Globus pallidus (tissue), 1 donor: ENCODE data around the gene TNFSF10.
A peak's percentile ranks its signal among the peaks of the same experiment; 100 is the strongest.

Source experiments
- DNase-seq: peaks from one replicate; pipeline ENCODE4 v3.0.0-alpha.2; 2015; ENCODE audit warnings: low spot score

TNFSF10 gene

DNA sequence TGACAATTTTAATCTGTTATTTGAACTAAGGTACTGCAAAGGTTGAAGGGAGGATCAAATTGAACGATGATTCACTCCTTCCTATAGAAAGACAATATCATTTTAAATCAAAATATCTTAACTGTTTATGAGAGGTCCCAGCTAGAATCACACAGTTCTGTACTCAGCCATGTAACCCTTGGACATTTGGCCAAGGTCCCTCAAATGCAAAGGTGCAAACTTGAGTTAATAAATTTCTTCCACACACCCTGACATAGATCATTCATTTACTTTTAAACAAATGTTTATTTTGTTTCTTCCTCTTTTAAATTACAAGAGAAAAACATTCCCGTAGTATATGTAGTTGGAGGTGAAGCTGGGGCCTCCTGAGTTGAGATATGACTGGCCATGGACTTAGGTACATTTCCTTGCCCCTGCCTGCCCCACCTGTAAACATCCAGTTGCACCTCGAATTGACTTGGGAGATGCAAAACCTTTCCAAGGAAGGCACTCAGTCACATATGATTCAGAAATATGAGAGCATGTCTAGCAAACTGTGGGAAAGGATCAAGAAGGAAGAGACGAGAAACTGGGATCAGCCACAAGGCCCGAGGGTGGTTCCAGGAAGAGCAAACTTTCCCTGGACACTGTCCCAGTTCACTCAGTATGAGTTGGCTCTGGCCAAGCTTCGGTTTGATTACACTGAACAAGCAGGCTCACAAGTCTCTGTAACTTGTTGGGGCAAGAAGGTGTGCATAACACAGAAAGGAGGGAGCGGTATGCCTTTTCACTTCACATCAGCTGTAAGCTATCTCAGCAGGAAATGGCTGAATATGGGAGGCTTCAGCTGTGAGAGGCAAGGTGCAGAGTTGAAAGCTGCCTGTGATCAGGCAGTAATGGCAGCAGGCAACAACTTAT is 6.7 kb downstream of the TNFSF10 start:
- DNase-seq = no peak

- no peak for DNase-seq
Measured at GRCh38 chr3:172515130-172515918, 7.9 kb downstream of the TNFSF10 start.

GRCh38 chr3:172514678-172515077 is 8.6 kb downstream of the TNFSF10 start:
- DNase-seq = no peak

GRCh38 chr3:172513488-172513887 is 9.7 kb downstream of the TNFSF10 start:
- no peak for DNase-seq

DNA sequence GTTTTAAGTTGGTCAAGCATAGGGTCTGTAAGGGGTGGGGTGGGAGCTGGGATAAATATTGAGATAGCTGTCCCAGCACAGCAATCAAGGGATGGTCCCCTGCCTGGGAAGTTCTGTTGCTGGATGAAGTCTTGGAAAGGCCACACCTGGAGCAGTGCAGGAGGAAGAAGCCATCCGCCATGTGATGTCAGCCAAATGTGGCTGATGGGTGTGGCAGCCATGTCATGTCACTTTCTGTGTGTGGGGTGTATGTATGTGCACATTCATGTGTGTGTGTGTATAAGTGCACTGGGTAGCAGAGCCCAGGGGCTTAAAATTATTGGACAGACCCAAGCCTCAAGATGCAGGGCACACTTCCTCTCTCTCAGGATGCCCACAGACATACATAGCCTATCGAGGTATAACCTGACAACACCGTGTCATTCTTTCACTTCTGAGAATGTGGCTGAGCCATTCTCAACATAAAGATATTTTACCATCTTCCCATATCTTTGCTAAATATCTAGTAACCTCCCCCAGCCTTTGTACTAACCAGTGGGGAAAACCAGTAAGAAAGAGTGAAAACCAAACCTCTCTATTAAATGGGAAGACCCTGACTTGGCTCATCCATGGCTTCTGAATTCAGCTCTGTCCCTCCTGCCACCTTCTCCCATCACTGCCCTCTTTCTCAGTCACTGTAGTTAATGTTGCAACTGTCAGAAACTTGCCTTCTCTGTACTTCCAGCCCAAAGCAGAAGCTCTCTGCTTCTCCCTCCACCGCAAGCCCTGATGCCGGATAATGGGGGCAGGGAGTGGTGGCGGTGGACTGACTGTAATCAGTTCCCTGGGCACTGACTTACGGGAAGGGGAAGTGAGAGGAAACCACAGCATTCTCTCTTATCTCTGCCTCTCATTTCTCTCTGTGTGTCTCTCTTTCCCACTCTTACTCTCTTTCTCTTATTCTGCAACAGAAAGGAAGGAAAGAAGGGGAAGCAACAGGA is 11.2 kb downstream of the TNFSF10 start:
- peak; percentile 54 for DNase-seq

GRCh38 chr3:172506094-172506493 is 17.1 kb downstream of the TNFSF10 start:
- no peak for DNase-seq

GRCh38 chr3:172501540-172501939 is 21.7 kb downstream of the TNFSF10 start:
- no peak for DNase-seq

DNA sequence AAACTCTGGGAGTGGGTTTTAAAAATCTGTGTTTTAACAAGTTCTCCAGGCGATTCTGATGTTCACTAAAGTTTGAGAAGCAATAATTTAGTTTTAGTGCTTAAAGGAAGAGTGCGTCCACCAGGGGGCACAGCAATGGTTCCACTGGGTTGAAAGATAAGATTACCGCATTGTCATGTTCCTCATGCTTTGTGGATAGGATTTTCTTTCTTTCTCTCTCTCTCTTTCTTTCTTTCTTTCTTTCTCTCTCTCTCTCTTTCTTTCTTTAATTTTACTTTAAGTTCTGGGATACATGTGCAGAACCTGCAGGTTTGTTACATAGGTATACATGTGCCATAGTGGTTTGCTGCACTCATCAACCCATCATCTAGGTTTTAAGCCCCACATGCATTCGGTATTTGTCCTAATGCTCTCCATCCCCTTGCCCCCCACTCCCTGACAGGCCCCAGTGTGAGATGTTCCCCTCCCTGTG is 33.0 kb downstream of the TNFSF10 start:
- DNase-seq = peak; percentile 47

DNA sequence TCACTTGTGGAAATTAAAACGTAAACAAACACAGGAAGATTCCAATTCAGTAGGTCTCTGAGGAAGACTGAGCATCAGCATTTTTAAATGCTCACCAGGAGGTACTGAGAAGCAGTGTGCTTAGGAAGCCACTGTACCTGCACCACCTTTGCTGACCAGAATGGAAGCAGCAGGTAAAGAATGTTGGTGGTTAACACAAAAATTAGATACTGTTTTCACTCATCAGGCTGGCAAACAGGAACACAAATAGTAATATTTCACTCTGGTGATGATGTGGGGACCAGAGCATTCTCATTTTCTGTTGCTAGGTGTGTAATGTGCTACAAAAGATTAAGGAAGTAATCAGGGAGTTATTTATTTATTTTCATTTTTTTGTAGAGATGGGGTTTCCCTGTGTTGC is 45.1 kb downstream of the TNFSF10 start:
- DNase-seq = no peak

GRCh38 chr3:172476347-172476746 is 46.9 kb downstream of the TNFSF10 start:
- no peak for DNase-seq

GRCh38 chr3:172475703-172476102 is 47.5 kb downstream of the TNFSF10 start:
- no peak for DNase-seq

- DNase-seq = no peak
Measured at GRCh38 chr3:172471903-172472302, 51.3 kb downstream of the TNFSF10 start.

- no peak for DNase-seq
Measured at GRCh38 chr3:172470588-172470987, 52.6 kb downstream of the TNFSF10 start.

GRCh38 chr3:172467170-172467824 is 55.9 kb downstream of the TNFSF10 start:
- no peak for DNase-seq

- no peak for DNase-seq
Measured at GRCh38 chr3:172466553-172467130, 56.6 kb downstream of the TNFSF10 start.

- DNase-seq = no peak
Measured at GRCh38 chr3:172465281-172465680, 57.9 kb downstream of the TNFSF10 start.

- DNase-seq = no peak
Measured at GRCh38 chr3:172464306-172464705, 58.9 kb downstream of the TNFSF10 start.

GRCh38 chr3:172461530-172462138 is 61.6 kb downstream of the TNFSF10 start:
- DNase-seq = peak; percentile 10

DNA sequence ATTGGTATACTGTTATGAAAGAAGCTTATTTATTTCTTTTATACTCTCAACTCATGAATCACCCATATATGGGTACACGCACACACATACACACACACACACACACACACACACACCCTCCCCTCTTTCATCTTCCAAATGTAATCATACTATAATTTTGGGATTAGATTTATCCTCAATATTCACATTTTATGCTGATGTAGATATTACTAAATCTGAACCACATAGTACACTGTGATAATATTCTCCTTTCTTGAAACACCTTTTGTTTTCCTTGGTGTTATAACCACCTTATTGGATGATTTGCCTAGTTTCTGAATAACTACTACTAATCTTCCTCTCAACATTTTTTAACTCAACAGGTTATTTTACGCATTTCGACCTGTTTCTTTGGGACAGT is 66.8 kb downstream of the TNFSF10 start:
- DNase-seq = no peak
